Loucy (cell line): ENCODE results near the gene NADSYN1.
"Not testable (repeated sequence)": the region's sequence is repeated elsewhere in the genome, so short reads cannot be mapped to it uniquely, and the experiment has no call there.

Source experiments
- H2AFZ ChIP-seq: fragments of 200-600 bp; sonication (generic); 2 replicates; pipeline ENCODE4 v1.6.0; 2016; ENCODE audit warnings: antibody characterized with exemption, mild to moderate bottlenecking, low read length, moderate library complexity
- H3F3A ChIP-seq: fragments of 200-600 bp; 2 replicates; pipeline ENCODE4 v1.6.0; 2016; ENCODE audit warnings: antibody characterized with exemption, low read depth, mild to moderate bottlenecking
- H3K27me3 ChIP-seq: fragments of 200-600 bp; sonication (generic); 2 replicates; pipeline ENCODE4 v1.6.1; 2014; ENCODE audit warnings: low read length, mild to moderate bottlenecking; ENCODE audit not compliant: insufficient read depth, poor library complexity, severe bottlenecking
- H3K36me3 ChIP-seq: fragments of 200-600 bp; sonication (generic); 2 replicates; pipeline ENCODE4 v1.6.1; 2016; ENCODE audit warnings: low read length; ENCODE audit not compliant: insufficient read depth
- H3K4me1 ChIP-seq: fragments of 200-600 bp; sonication (generic); 2 replicates; pipeline ENCODE4 v1.5.1; 2014; ENCODE audit warnings: low read length, mild to moderate bottlenecking; ENCODE audit not compliant: insufficient read depth, poor library complexity, severe bottlenecking
- H3K4me2 ChIP-seq: fragments of 200-600 bp; sonication (generic); 2 replicates; pipeline ENCODE4 v1.6.0; 2014; ENCODE audit warnings: antibody characterized with exemption, low read length, low read depth, mild to moderate bottlenecking; ENCODE audit not compliant: poor library complexity, severe bottlenecking
- H3K4me3 ChIP-seq: fragments of 200-600 bp; sonication (generic); 2 replicates; pipeline ENCODE4 v1.5.1; 2014; ENCODE audit warnings: low read length, mild to moderate bottlenecking, mixed read lengths; ENCODE audit not compliant: poor library complexity, severe bottlenecking
- H3K79me2 ChIP-seq: fragments of 200-600 bp; sonication (generic); 2 replicates; pipeline ENCODE4 v1.6.1; 2014; ENCODE audit warnings: low read length; ENCODE audit not compliant: insufficient read depth
- H3K9ac ChIP-seq: fragments of 200-600 bp; sonication (generic); 2 replicates; pipeline ENCODE4 v1.6.0; 2014; ENCODE audit warnings: mild to moderate bottlenecking, low read depth, low read length, moderate library complexity; ENCODE audit not compliant: poor library complexity, severe bottlenecking
- H3K9me2 ChIP-seq: fragments of 200-600 bp; sonication (generic); replicated peaks from 2 replicates; pipeline ENCODE4 v1.6.1; 2016; ENCODE audit warnings: low read depth, low read length, mixed read lengths
- H3K9me3 ChIP-seq: fragments of 200-600 bp; sonication (generic); 2 replicates; pipeline ENCODE4 v1.6.1; 2014; ENCODE audit warnings: mild to moderate bottlenecking, antibody characterized with exemption, low read length, low read depth; ENCODE audit not compliant: insufficient read depth
- H4K20me1 ChIP-seq: fragments of 200-600 bp; sonication (generic); 2 replicates; pipeline ENCODE4 v1.6.0; 2014; ENCODE audit warnings: antibody characterized with exemption, low read length, mild to moderate bottlenecking; ENCODE audit not compliant: insufficient read depth, poor library complexity, severe bottlenecking
- CTCF ChIP-seq: fragments of 200-600 bp; sonication (generic); conservative IDR thresholded peaks from 2 replicates; pipeline ENCODE4 v1.5.1; 2014; ENCODE audit warnings: mild to moderate bottlenecking, antibody characterized with exemption, low read length
- EZH2phosphoT487 ChIP-seq: fragments of 200-600 bp; IDR thresholded peaks from 2 replicates; pipeline ENCODE4 v1.6.1; 2018; ENCODE audit warnings: antibody characterized with exemption, mild to moderate bottlenecking, moderate library complexity, borderline replicate concordance

The NADSYN1 gene

GRCh38 chr11:71525188-71525937 lies 72.4 kb downstream of the NADSYN1 start:
- H3K9me3 ChIP-seq, result no peaks in the 10 kb centered on the region
- no peak overlapping the region for H3K9ac ChIP-seq
- H4K20me1 ChIP-seq, result no peaks in the 10 kb centered on the region
- no peaks in the 10 kb centered on the region for H3K4me1 ChIP-seq
- no peaks in the 10 kb centered on the region for H3K36me3 ChIP-seq
- H3K79me2 ChIP-seq, result no peaks in the 10 kb centered on the region
- no peaks in the 10 kb centered on the region for H3K27me3 ChIP-seq
- H3F3A ChIP-seq, result no peaks in the 10 kb centered on the region
- TF ChIP-seq CTCF, result no peak
- no peak for TF ChIP-seq EZH2phosphoT487
- H2AFZ ChIP-seq, result no peak overlapping the region
- no peak overlapping the region for H3K4me2 ChIP-seq
- no peak overlapping the region for H3K4me3 ChIP-seq
- no peaks in the 10 kb centered on the region for H3K9me2 ChIP-seq

- H3K4me1 ChIP-seq, result no peaks in the 10 kb centered on the region
- no peaks in the 10 kb centered on the region for H3K9me2 ChIP-seq
- H4K20me1 ChIP-seq, result no peaks in the 10 kb centered on the region
- H2AFZ ChIP-seq, result no peak overlapping the region
- H3F3A ChIP-seq, result no peaks in the 10 kb centered on the region
- no peaks in the 10 kb centered on the region for H3K9me3 ChIP-seq
- no peaks in the 10 kb centered on the region for H3K27me3 ChIP-seq
- H3K4me2 ChIP-seq, result no peak overlapping the region
- TF ChIP-seq EZH2phosphoT487, result no peak
- no peak for TF ChIP-seq CTCF
- H3K36me3 ChIP-seq, result no peaks in the 10 kb centered on the region
- no peaks in the 10 kb centered on the region for H3K79me2 ChIP-seq
- H3K4me3 ChIP-seq, result no peak overlapping the region
- no peak overlapping the region for H3K9ac ChIP-seq
These were observed 73.0 kb downstream of the NADSYN1 start for GRCh38 chr11:71525938-71526495.

- H4K20me1 ChIP-seq, H3K36me3 ChIP-seq, H3K4me1 ChIP-seq, H2AFZ ChIP-seq, H3F3A ChIP-seq, H3K79me2 ChIP-seq, H3K27me3 ChIP-seq, H3K9me3 ChIP-seq, H3K4me2 ChIP-seq, H3K9me2 ChIP-seq, H3K9ac ChIP-seq, H3K4me3 ChIP-seq: not testable (repeated sequence)
These were observed 74.0 kb downstream of the NADSYN1 start, which contains the start of gene KRTAP5-7 for GRCh38 chr11:71526796-71527575. KRTAP5-7 (plus strand) TSS chr11:71527267; CDS start chr11:71527301, 34 bp downstream.
